Activated T-cell treated with anti-CD3 and anti-CD28 coated beads, Interleukin-2, amount 50 U/mL, for 72 hours (primary cell): ENCODE data around the gene COPS3. TPM values are rescaled to one million over a fixed set of nuclear protein-coding genes. Genes with fewer than 3 reads are reported as not detected.
"Not testable (repeated sequence)": the region's sequence is repeated elsewhere in the genome, so short reads cannot be mapped to it uniquely, and the experiment has no call there.

Experiments used
- ATAC-seq, 2 donors: fragments of 150-1000 bp; cut with Tn5 transposase; replicated peaks in 1 of 2; 2 replicates each; pipeline ENCODE4 v1.10.0; 2021; ENCODE audit warnings: moderate library complexity in 2 of 2, mild to moderate bottlenecking in 1 of 2
- DNase-seq, 2 donors: peaks; one replicate each; pipeline ENCODE4 v3.0.0; 2021 to 2022; ENCODE audit warnings: mixed read lengths in 1 of 2
- H3K27ac Mint-ChIP-seq: one replicate; pipeline ENCODE4 v1.8.0; 2022; ENCODE audit warnings: mild to moderate bottlenecking, moderate library complexity, mixed read lengths
- H3K27me3 Mint-ChIP-seq: one replicate; pipeline ENCODE4 v1.8.0; 2022; ENCODE audit warnings: low read depth, mixed read lengths
- H3K36me3 Mint-ChIP-seq, 2 donors: one replicate each; pipeline ENCODE4 v1.8.0; 2022; ENCODE audit warnings: mixed read lengths in 2 of 2, mild to moderate bottlenecking in 1 of 2; ENCODE audit not compliant: insufficient read depth in 2 of 2
- H3K4me1 Mint-ChIP-seq: one replicate; pipeline ENCODE4 v1.8.0; 2022; ENCODE audit warnings: low read depth, mixed read lengths
- H3K4me3 Mint-ChIP-seq, 2 donors: one replicate each; pipeline ENCODE4 v1.8.0; 2022; ENCODE audit warnings: mild to moderate bottlenecking in 2 of 2, mixed read lengths in 2 of 2, moderate library complexity in 2 of 2
- H3K9me3 Mint-ChIP-seq, 2 donors: one replicate each; pipeline ENCODE4 v1.8.0; 2022; ENCODE audit warnings: mixed read lengths in 2 of 2
- total RNA-seq, 2 donors: library from RNA; stranded (reverse); gene quantifications; one replicate each; pipeline ENCODE4 v1.2.3, GENCODE V29; 2022

COPS3 gene
- total RNA-seq, 2 donors from 2014 or later: 77.7 to 89.0 TPM

DNA sequence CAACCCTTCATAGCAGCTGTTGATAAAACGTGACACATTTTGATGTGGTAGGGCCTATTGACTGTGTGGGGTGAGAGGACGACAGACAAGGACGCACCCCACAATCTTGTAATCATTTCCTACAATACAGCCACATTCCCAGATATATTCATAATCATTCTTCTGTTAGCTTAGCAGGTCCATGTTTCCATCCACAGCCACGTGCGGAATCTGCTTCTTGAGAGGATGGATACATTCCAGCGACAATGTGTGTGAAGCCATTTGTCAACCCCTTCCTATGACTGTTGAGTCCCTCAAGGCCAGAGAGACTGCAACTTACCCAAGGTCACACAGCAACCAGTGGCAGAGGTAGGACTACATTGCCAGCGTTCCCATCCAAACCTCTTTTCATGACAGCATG is 8.7 kb upstream of the COPS3 start:
- H3K4me3 Mint-ChIP-seq: no peak overlapping the region
- H3K27ac Mint-ChIP-seq: no peak overlapping the region
- no peaks in the 10 kb centered on the region for H3K9me3 Mint-ChIP-seq
- no peak for DNase-seq
- no peaks in the 10 kb centered on the region for H3K27me3 Mint-ChIP-seq
- H3K4me1 Mint-ChIP-seq: no peaks in the 10 kb centered on the region
- no peaks in the 10 kb centered on the region for H3K36me3 Mint-ChIP-seq
- no peak for ATAC-seq

GRCh38 chr17:17289086-17289485 is 8.0 kb upstream of the COPS3 start:
- H3K9me3 Mint-ChIP-seq: no peaks in the 10 kb centered on the region
- DNase-seq (no peak), ATAC-seq (no peak)
- no peaks in the 10 kb centered on the region for H3K4me1 Mint-ChIP-seq
- no peak overlapping the region for H3K27ac Mint-ChIP-seq
- no peaks in the 10 kb centered on the region for H3K27me3 Mint-ChIP-seq
- H3K4me3 Mint-ChIP-seq: no peak overlapping the region
- H3K36me3 Mint-ChIP-seq: no peaks in the 10 kb centered on the region

DNA sequence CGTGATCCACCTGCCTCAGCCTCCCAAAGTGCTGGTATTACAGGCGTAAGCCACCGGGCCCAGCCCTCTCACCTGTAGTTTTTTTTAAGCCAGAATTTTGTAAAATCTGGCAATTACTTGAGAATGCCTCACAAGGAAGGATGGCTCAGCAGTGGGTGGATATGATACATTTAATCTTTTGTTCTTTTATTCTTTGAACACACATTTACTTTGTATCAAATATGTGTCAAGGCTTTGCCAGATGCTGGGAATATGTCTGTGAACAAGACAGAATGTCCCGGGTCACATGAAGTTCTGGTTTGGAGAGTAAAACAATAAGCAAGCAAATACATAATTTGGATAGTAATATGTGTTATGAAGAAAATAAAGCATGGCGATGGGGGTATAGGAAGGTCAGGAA is 4.9 kb upstream of the COPS3 start:
- Mint-ChIP-seq H3K4me1 (peaks cover 15% of the 10 kb centered on the region), H3K36me3 (no peaks in the 10 kb centered on the region), H3K27ac (no peak overlapping the region), H3K27me3 (no peaks in the 10 kb centered on the region), H3K9me3 (no peaks in the 10 kb centered on the region), H3K4me3 (no peak overlapping the region)
- no peak for DNase-seq
- no peak for ATAC-seq

GRCh38 chr17:17279316-17279715 is 1.7 kb downstream of the COPS3 start:
- Mint-ChIP-seq H3K4me3 (peak overlapping the region; percentile 83 to 95), H3K27me3 (no peaks in the 10 kb centered on the region), H3K36me3 (peaks cover 4 to 11% of the 10 kb centered on the region in 2 donors), H3K27ac (peak overlapping the region; percentile 90), H3K4me1 (peaks cover 49% of the 10 kb centered on the region), H3K9me3 (no peaks in the 10 kb centered on the region)
- no peak for ATAC-seq
- no peak for DNase-seq

DNA sequence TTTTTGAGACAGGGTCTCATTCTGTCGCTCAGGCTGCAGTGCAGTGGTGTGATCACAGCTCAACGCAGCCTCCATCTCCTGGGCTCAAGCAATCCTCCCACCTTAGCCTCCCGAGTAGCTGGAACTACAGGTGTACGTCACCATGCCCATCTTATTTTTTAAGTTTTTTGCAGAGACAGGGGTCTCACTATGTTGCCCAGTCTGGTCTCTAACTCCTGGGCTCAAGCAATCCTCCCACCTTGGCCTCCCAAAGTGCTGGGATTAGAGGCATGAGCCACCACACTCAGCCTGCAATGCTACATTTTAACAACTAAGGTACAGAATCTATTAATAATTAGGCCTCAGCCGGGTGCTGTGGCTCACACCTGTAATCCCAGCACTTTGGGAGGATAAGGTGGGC is 3.6 kb downstream of the COPS3 start:
- Mint-ChIP-seq H3K4me1 (peaks cover 48% of the 10 kb centered on the region), H3K36me3 (peaks cover 4 to 13% of the 10 kb centered on the region in 2 donors)
- H3K9me3 Mint-ChIP-seq, H3K27me3 Mint-ChIP-seq, DNase-seq, H3K4me3 Mint-ChIP-seq, H3K27ac Mint-ChIP-seq, ATAC-seq: not testable (repeated sequence)

- DNase-seq: no peak
- H3K4me3 Mint-ChIP-seq: no peak overlapping the region
- H3K9me3 Mint-ChIP-seq: no peaks in the 10 kb centered on the region
- ATAC-seq: no peak
- H3K27me3 Mint-ChIP-seq: no peaks in the 10 kb centered on the region
- H3K36me3 Mint-ChIP-seq: peaks cover 4 to 13% of the 10 kb centered on the region in 2 donors
- peak overlapping the region; percentile 69 for H3K27ac Mint-ChIP-seq
- H3K4me1 Mint-ChIP-seq: peaks cover 35% of the 10 kb centered on the region
These were observed 5.1 kb downstream of the COPS3 start for GRCh38 chr17:17275971-17276370.

- DNase-seq: peak; percentile 22 to 24
- H3K27ac Mint-ChIP-seq: no peak overlapping the region
- no peaks in the 10 kb centered on the region for H3K9me3 Mint-ChIP-seq
- H3K27me3 Mint-ChIP-seq: no peaks in the 10 kb centered on the region
- ATAC-seq: no peak
- no peak overlapping the region for H3K4me3 Mint-ChIP-seq
- no peaks in the 10 kb centered on the region for H3K4me1 Mint-ChIP-seq
- peaks cover 3 to 20% of the 10 kb centered on the region in 2 donors for H3K36me3 Mint-ChIP-seq
These were observed 10.9 kb downstream of the COPS3 start for GRCh38 chr17:17269926-17270773.

DNA sequence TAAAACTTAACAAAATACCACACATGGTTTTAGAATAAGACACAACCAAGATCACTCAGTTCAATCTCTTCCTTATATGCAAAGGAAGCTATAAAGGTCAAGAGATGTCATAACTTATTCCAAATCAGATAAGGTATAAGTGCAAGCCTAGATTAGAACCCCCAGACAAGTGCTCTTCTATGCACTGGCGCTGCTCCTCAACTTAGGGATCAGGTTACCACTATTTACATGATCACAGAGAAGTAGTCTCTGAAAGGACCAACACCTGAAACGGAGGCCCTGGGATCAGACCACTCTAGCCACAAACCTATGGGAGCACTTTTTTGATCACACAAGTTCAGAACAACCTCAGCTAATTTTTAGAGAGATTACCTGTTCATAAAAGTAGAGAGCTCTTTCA is 16.6 kb downstream of the COPS3 start:
- ATAC-seq: no peak
- Mint-ChIP-seq H3K27ac (peak overlapping the region; percentile 54), H3K4me3 (no peak overlapping the region), H3K4me1 (no peaks in the 10 kb centered on the region), H3K27me3 (no peaks in the 10 kb centered on the region), H3K9me3 (no peaks in the 10 kb centered on the region), H3K36me3 (peaks cover 6 to 30% of the 10 kb centered on the region in 2 donors)
- DNase-seq: no peak

- H3K9me3 Mint-ChIP-seq: no peaks in the 10 kb centered on the region
- DNase-seq (no peak), ATAC-seq (no peak)
- H3K27me3 Mint-ChIP-seq: no peaks in the 10 kb centered on the region
- peaks cover 6 to 48% of the 10 kb centered on the region in 2 donors for H3K36me3 Mint-ChIP-seq
- H3K4me3 Mint-ChIP-seq: no peak overlapping the region
- H3K27ac Mint-ChIP-seq: no peak overlapping the region
- no peaks in the 10 kb centered on the region for H3K4me1 Mint-ChIP-seq
These were observed 22.0 kb downstream of the COPS3 start for GRCh38 chr17:17258998-17259397.

DNA sequence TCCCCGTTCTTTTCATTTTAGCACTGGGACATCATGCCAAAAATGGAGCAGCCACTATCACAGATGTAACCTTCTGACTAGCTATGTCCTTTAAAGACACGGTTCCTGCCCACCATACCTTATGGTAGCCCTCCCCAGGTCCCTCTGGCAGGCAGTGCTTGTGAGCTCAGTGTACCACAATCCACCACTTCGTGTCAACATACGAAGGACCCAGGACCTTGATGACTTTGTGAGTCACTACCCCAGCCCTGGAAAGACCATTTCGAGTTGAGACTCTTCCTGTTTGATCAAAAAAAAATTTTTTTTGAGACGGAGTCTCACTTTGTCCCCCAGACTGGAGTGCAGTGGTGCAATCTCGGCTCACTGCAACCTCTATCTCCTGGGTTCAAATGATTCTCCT is 23.0 kb downstream of the COPS3 start:
- Mint-ChIP-seq H3K36me3 (peaks cover 11 to 47% of the 10 kb centered on the region in 2 donors), H3K27ac (no peak overlapping the region), H3K4me1 (no peaks in the 10 kb centered on the region), H3K9me3 (no peaks in the 10 kb centered on the region), H3K27me3 (no peaks in the 10 kb centered on the region), H3K4me3 (no peak overlapping the region)
- DNase-seq (no peak), ATAC-seq (no peak)

- Mint-ChIP-seq H3K4me3 (no peak overlapping the region), H3K27ac (peak overlapping the region; percentile 28), H3K27me3 (no peaks in the 10 kb centered on the region), H3K36me3 (peaks cover 11 to 49% of the 10 kb centered on the region in 2 donors), H3K4me1 (no peaks in the 10 kb centered on the region), H3K9me3 (no peaks in the 10 kb centered on the region)
- ATAC-seq (no peak), DNase-seq (no peak)
These were observed 24.7 kb downstream of the COPS3 start for GRCh38 chr17:17256316-17256715.

DNA sequence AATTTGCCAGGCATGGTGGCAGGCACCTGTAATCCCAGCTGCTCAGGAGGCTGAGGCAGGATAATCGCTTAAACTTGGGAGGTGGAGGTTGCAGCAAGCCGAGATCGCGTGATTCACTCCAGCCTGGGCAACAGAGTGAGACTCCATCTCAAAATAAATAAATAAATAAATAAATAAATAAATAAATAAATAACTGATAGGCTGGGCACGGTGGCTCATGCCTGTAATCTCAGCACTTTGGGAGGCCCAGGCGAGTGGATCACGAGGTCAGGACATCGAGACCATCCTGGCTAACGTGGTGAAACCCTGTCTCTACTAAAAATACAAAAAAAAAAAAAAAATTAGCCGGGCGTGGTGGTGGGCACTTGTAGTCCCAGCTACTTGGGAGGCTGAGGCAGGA is 25.4 kb downstream of the COPS3 start:
- H3K36me3 Mint-ChIP-seq: peaks cover 9 to 44% of the 10 kb centered on the region in 2 donors
- not testable (repeated sequence) for H3K4me3 Mint-ChIP-seq, H3K27ac Mint-ChIP-seq, H3K4me1 Mint-ChIP-seq, DNase-seq, ATAC-seq, H3K27me3 Mint-ChIP-seq, H3K9me3 Mint-ChIP-seq

DNA sequence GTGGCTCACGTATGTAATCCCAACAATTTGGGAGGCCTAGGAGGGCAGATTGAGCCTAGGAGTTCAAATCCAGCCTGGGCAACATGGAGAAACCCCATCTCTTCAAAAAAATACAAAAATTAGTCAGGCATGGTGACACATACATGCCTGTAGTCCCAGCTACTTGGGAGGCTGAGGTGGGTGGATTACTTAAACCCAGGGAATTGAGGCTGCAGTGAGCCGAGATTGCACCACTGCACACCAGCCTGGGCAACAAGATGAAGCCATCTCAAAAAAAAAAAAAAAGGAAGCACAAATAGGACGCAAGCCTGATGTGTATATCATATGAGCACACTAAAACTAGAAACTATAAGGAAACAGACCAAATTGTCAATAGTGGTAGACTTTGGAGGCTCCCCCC is 27.0 kb downstream of the COPS3 start:
- peaks cover 7 to 35% of the 10 kb centered on the region in 2 donors for H3K36me3 Mint-ChIP-seq
- DNase-seq (no peak), ATAC-seq (no peak)
- no peaks in the 10 kb centered on the region for H3K9me3 Mint-ChIP-seq
- no peaks in the 10 kb centered on the region for H3K4me1 Mint-ChIP-seq
- H3K27ac Mint-ChIP-seq: no peak overlapping the region
- no peaks in the 10 kb centered on the region for H3K27me3 Mint-ChIP-seq
- no peak overlapping the region for H3K4me3 Mint-ChIP-seq

- peaks cover 5 to 34% of the 10 kb centered on the region in 2 donors for H3K36me3 Mint-ChIP-seq
- no peaks in the 10 kb centered on the region for H3K9me3 Mint-ChIP-seq
- H3K4me1 Mint-ChIP-seq: no peaks in the 10 kb centered on the region
- DNase-seq (no peak), ATAC-seq (no peak)
- no peaks in the 10 kb centered on the region for H3K27me3 Mint-ChIP-seq
- no peak overlapping the region for H3K4me3 Mint-ChIP-seq
- H3K27ac Mint-ChIP-seq: no peak overlapping the region
These were observed 27.6 kb downstream of the COPS3 start for GRCh38 chr17:17253406-17253805.
